HG02970 (cell line): ENCODE results near the gene GRAP2.

ENCODE experiments used
- ATAC-seq: cut with Tn5 transposase; IDR thresholded peaks from one replicate; pipeline ENCODE4 v1.9.1; 2021; ENCODE audit warnings: mild to moderate bottlenecking, moderate library complexity, moderate number of reproducible peaks; ENCODE audit not compliant: unreplicated experiment, low FRiP score

Gene GRAP2

GRCh38 chr22:40007853-40008710 lies 107.2 kb downstream of the GRAP2 start:
- ATAC-seq: no peak

- no peak for ATAC-seq
These were observed 107.9 kb downstream of the GRAP2 start for GRCh38 chr22:40008726-40009291.

- ATAC-seq: no peak
These were observed 108.4 kb downstream of the GRAP2 start for GRCh38 chr22:40009292-40009774.

- ATAC-seq: no peak
These were observed 109.2 kb downstream of the GRAP2 start for GRCh38 chr22:40009951-40010671.

- ATAC-seq: no peak
These were observed 109.9 kb downstream of the GRAP2 start for GRCh38 chr22:40010746-40011145.

GRCh38 chr22:40014667-40015248 lies 113.9 kb downstream of the GRAP2 start:
- no peak for ATAC-seq

- ATAC-seq: no peak
These were observed 114.6 kb downstream of the GRAP2 start for GRCh38 chr22:40015358-40015976.

- ATAC-seq: no peak
These were observed 117.2 kb downstream of the GRAP2 start for GRCh38 chr22:40018051-40018450.

GRCh38 chr22:40019100-40019499 lies 118.2 kb downstream of the GRAP2 start:
- no peak for ATAC-seq

GRCh38 chr22:40020956-40021355 lies 120.1 kb downstream of the GRAP2 start:
- ATAC-seq: no peak

GRCh38 chr22:40021401-40022000 lies 120.6 kb downstream of the GRAP2 start:
- no peak for ATAC-seq

GRCh38 chr22:40022536-40023240 lies 121.8 kb downstream of the GRAP2 start:
- ATAC-seq: no peak
